Astrocyte (in vitro differentiated cells and primary cell): ENCODE data around the gene MATN3. TPM values are rescaled to one million over a fixed set of nuclear protein-coding genes. Genes with fewer than 3 reads are reported as not detected.

Experiments
- DNase-seq: peaks from one replicate; pipeline ENCODE4 v3.0.0-alpha.2; 2010; ENCODE audit warnings: low read depth
- FAIRE-seq: peaks from 2 replicates; lab custom pipeline; 2011; peaks lifted over from hg19 to GRCh38; lab: Jason Lieb, UNC
- H2AFZ ChIP-seq: 2 replicates; pipeline ENCODE4 v1.6.0; 2012; ENCODE audit warnings: low read depth, low read length, inconsistent platforms
- H3K27ac ChIP-seq: 2 replicates; pipeline ENCODE4 v1.5.1; 2011; ENCODE audit warnings: low read depth, low read length, inconsistent platforms
- H3K27me3 ChIP-seq: 2 replicates; pipeline ENCODE4 v1.6.0; 2011; ENCODE audit warnings: low read length, inconsistent platforms; ENCODE audit not compliant: insufficient read depth
- H3K36me3 ChIP-seq: 2 replicates; pipeline ENCODE4 v1.5.1; 2011; ENCODE audit warnings: low read length, inconsistent platforms; ENCODE audit not compliant: insufficient read depth
- H3K4me1 ChIP-seq: 2 replicates; pipeline ENCODE4 v1.5.1; 2011; ENCODE audit warnings: low read length, inconsistent platforms; ENCODE audit not compliant: insufficient read depth
- H3K4me2 ChIP-seq: 2 replicates; pipeline ENCODE4 v1.6.0; 2012; ENCODE audit warnings: low read length, inconsistent platforms
- H3K4me3 ChIP-seq: 2 replicates; pipeline ENCODE4 v1.5.1; 2011; ENCODE audit warnings: low read depth, mild to moderate bottlenecking, low read length, inconsistent platforms; ENCODE audit not compliant: insufficient read depth
- H3K79me2 ChIP-seq: 2 replicates; pipeline ENCODE4 v1.6.0; 2012; ENCODE audit warnings: mild to moderate bottlenecking, low read length, inconsistent platforms; ENCODE audit not compliant: insufficient read depth
- H3K9ac ChIP-seq: 2 replicates; pipeline ENCODE4 v1.6.0; 2012; ENCODE audit warnings: mild to moderate bottlenecking, low read length, inconsistent platforms
- H3K9me3 ChIP-seq: 2 replicates; pipeline ENCODE4 v1.5.1; 2012; ENCODE audit warnings: low read depth, mild to moderate bottlenecking, low read length, inconsistent platforms; ENCODE audit not compliant: insufficient read depth
- H4K20me1 ChIP-seq: 2 replicates; pipeline ENCODE4 v1.6.0; 2012; ENCODE audit warnings: low read length, inconsistent platforms; ENCODE audit not compliant: insufficient read depth
- H3K27ac Mint-ChIP-seq: one replicate; pipeline ENCODE4 v1.8.0; 2021; ENCODE audit warnings: mild to moderate bottlenecking, mixed read lengths; ENCODE audit not compliant: unreplicated experiment
- H3K27me3 Mint-ChIP-seq: one replicate; pipeline ENCODE4 v1.8.0; 2021; ENCODE audit warnings: low read depth, mixed read lengths; ENCODE audit not compliant: unreplicated experiment
- H3K36me3 Mint-ChIP-seq: one replicate; pipeline ENCODE4 v1.8.0; 2021; ENCODE audit warnings: low read depth, mixed read lengths; ENCODE audit not compliant: unreplicated experiment
- H3K4me1 Mint-ChIP-seq: one replicate; pipeline ENCODE4 v1.8.0; 2021; ENCODE audit warnings: low read depth, mixed read lengths; ENCODE audit not compliant: unreplicated experiment
- H3K4me3 Mint-ChIP-seq: one replicate; pipeline ENCODE4 v1.8.0; 2021; ENCODE audit warnings: mild to moderate bottlenecking, moderate library complexity, mixed read lengths; ENCODE audit not compliant: unreplicated experiment
- H3K9me3 Mint-ChIP-seq: one replicate; pipeline ENCODE4 v1.8.0; 2021; ENCODE audit warnings: mild to moderate bottlenecking, mixed read lengths; ENCODE audit not compliant: unreplicated experiment
- CTCF ChIP-seq: IDR thresholded peaks from 2 replicates; pipeline ENCODE4 v1.5.1; 2011; ENCODE audit warnings: low read depth, mild to moderate bottlenecking, inconsistent platforms, low read length, moderate library complexity; ENCODE audit not compliant: insufficient read depth
- EZH2 ChIP-seq: IDR thresholded peaks from 2 replicates; pipeline ENCODE4 v1.6.1; 2012; ENCODE audit warnings: mild to moderate bottlenecking, low read length, inconsistent platforms; ENCODE audit not compliant: insufficient read depth
- total RNA-seq: library from RNA; stranded (reverse); gene quantifications from 2 replicates; pipeline ENCODE4 v1.2.1, GENCODE V29; 2021

Gene MATN3
- total RNA-seq, 1 donor from 2014 or later: 13.3 TPM

GRCh38 chr2:20027260-20027677 is 14.8 kb upstream of the MATN3 start:
- H3K9ac ChIP-seq: no peak overlapping the region
- Mint-ChIP-seq H3K4me3 (peak overlapping the region; percentile 58), H3K4me1 (peaks cover 21% of the 10 kb centered on the region), H3K27ac (no peak overlapping the region), H3K27me3 (no peaks in the 10 kb centered on the region), H3K9me3 (peaks cover 4% of the 10 kb centered on the region), H3K36me3 (peaks cover 43% of the 10 kb centered on the region)
- H3K36me3 ChIP-seq: peaks cover 21% of the 10 kb centered on the region
- H2AFZ ChIP-seq: no peak overlapping the region
- H3K4me3 ChIP-seq: no peak overlapping the region
- H4K20me1 ChIP-seq: peaks cover 17% of the 10 kb centered on the region
- peaks cover 9% of the 10 kb centered on the region for H3K4me1 ChIP-seq
- H3K27ac ChIP-seq: no peak overlapping the region
- no peaks in the 10 kb centered on the region for H3K9me3 ChIP-seq
- peaks cover 4% of the 10 kb centered on the region for H3K79me2 ChIP-seq
- DNase-seq (no peak), FAIRE-seq (no peak)
- TF ChIP-seq EZH2: no peak
- TF ChIP-seq CTCF: no peak
- no peaks in the 10 kb centered on the region for H3K27me3 ChIP-seq
- H3K4me2 ChIP-seq: no peak overlapping the region

DNA sequence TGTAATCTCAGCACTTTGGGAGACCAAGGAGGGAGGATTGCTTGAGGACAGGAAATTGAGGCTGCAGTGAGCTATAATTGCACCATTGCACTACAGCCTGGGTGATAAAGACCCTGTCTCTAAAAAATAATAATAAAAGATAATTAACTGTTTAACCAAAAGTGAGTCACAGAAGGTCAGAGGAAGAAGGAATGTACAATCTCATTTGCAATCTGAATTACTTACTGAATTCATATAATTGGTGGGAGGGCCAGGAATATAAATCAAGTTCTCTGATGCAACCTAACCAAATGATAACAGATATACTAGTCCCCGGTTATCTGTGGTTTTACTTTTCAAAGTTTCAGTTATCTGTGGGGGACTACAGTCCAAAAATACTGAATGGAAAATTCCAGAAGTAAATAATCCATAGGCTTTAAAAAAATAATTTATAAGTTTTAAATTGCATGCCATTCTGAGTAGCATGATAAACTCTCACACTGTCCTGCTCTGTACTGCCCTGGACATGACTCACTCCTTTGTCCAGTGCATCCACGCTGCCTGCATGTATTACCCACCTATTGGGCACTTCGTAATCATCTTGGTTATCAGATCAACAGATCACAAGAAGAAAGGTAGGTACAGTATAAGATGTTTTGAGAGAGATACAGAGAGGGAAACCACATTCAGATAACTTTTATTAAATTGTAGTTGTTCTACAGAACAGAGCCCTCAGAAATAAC is 12.8 kb upstream of the MATN3 start:
- Mint-ChIP-seq H3K36me3 (peaks cover 45% of the 10 kb centered on the region), H3K27me3 (no peaks in the 10 kb centered on the region), H3K27ac (no peak overlapping the region), H3K4me1 (peaks cover 21% of the 10 kb centered on the region), H3K9me3 (peaks cover 15% of the 10 kb centered on the region), H3K4me3 (no peak overlapping the region)
- DNase-seq (peak; percentile 43), FAIRE-seq (no peak)
- H3K4me1 ChIP-seq: peaks cover 9% of the 10 kb centered on the region
- no peak overlapping the region for H3K27ac ChIP-seq
- no peak overlapping the region for H3K4me2 ChIP-seq
- peaks cover 8% of the 10 kb centered on the region for H3K36me3 ChIP-seq
- peaks cover 4% of the 10 kb centered on the region for H3K9me3 ChIP-seq
- peaks cover 2% of the 10 kb centered on the region for H3K79me2 ChIP-seq
- H3K4me3 ChIP-seq: no peak overlapping the region
- no peak overlapping the region for H3K9ac ChIP-seq
- no peak overlapping the region for H2AFZ ChIP-seq
- TF ChIP-seq EZH2 (no peak), CTCF (no peak)
- H3K27me3 ChIP-seq: no peaks in the 10 kb centered on the region
- peaks cover 8% of the 10 kb centered on the region for H4K20me1 ChIP-seq

GRCh38 chr2:20023688-20024087 is 11.2 kb upstream of the MATN3 start:
- no peak overlapping the region for H3K9ac ChIP-seq
- DNase-seq: no peak

More at GRCh38 chr2:20023688-20024087, 11.2 kb upstream of the MATN3 start:
- no peaks in the 10 kb centered on the region for H3K36me3 ChIP-seq
- no peak overlapping the region for H3K4me3 ChIP-seq
- peaks cover 6% of the 10 kb centered on the region for H3K9me3 ChIP-seq
- TF ChIP-seq EZH2: no peak
- no peak for TF ChIP-seq CTCF
- peaks cover 9% of the 10 kb centered on the region for H3K4me1 ChIP-seq
- no peaks in the 10 kb centered on the region for H3K79me2 ChIP-seq
- H4K20me1 ChIP-seq: peaks cover 3% of the 10 kb centered on the region
- H3K4me3 Mint-ChIP-seq: no peak overlapping the region
- H3K27ac Mint-ChIP-seq: no peak overlapping the region
- H3K27me3 ChIP-seq: no peaks in the 10 kb centered on the region
- H3K27me3 Mint-ChIP-seq: no peaks in the 10 kb centered on the region
- no peak for FAIRE-seq
- H3K36me3 Mint-ChIP-seq: peaks cover 42% of the 10 kb centered on the region
- no peak overlapping the region for H3K4me2 ChIP-seq
- H3K4me1 Mint-ChIP-seq: peaks cover 19% of the 10 kb centered on the region
- no peak overlapping the region for H3K27ac ChIP-seq
- no peak overlapping the region for H2AFZ ChIP-seq
- H3K9me3 Mint-ChIP-seq: peaks cover 21% of the 10 kb centered on the region
